Activated T-cell treated with anti-CD3 and anti-CD28 coated beads, Interleukin-2, amount 50 U/mL, for 4 hours (primary cell): ENCODE data around the gene EPB42. TPM values are rescaled to one million over a fixed set of nuclear protein-coding genes. Genes with fewer than 3 reads are reported as not detected.

Source experiments
- ATAC-seq, 2 donors: fragments of 200-7000 bp; cut with Tn5 transposase; one replicate each; pipeline ENCODE4 v1.10.0; 2021
- DNase-seq: peaks from one replicate; pipeline ENCODE4 v3.0.0-alpha.2; 2020
- H3K27me3 Mint-ChIP-seq: one replicate; pipeline ENCODE4 v1.8.0; 2021; ENCODE audit warnings: low read depth, mixed read lengths
- H3K36me3 Mint-ChIP-seq: one replicate; pipeline ENCODE4 v1.8.0; 2022; ENCODE audit warnings: mixed read lengths; ENCODE audit not compliant: insufficient read depth
- H3K4me1 Mint-ChIP-seq: one replicate; pipeline ENCODE4 v1.8.0; 2021; ENCODE audit warnings: low read depth, mixed read lengths
- H3K4me3 Mint-ChIP-seq: one replicate; pipeline ENCODE4 v1.8.0; 2021; ENCODE audit warnings: mild to moderate bottlenecking, moderate library complexity, mixed read lengths
- H3K9me3 Mint-ChIP-seq: one replicate; pipeline ENCODE4 v1.8.0; 2021; ENCODE audit warnings: mixed read lengths
- total RNA-seq, 3 donors: library from RNA; stranded (reverse); gene quantifications; one replicate each; pipeline ENCODE4 v1.2.1, GENCODE V29; 2021

The EPB42 gene
- total RNA-seq, 3 donors from 2014 or later: not detected

- Mint-ChIP-seq H3K4me3 (no peak overlapping the region), H3K9me3 (no peaks in the 10 kb centered on the region), H3K4me1 (peaks cover 16% of the 10 kb centered on the region), H3K36me3 (no peaks in the 10 kb centered on the region), H3K27me3 (peaks cover 6% of the 10 kb centered on the region)
- ATAC-seq (no peak), DNase-seq (no peak)
Measured at GRCh38 chr15:43250785-43251184, 30.0 kb upstream of the EPB42 start.

GRCh38 chr15:43249699-43250203 is 28.9 kb upstream of the EPB42 start:
- peaks cover 16% of the 10 kb centered on the region for H3K4me1 Mint-ChIP-seq
- DNase-seq (no peak), ATAC-seq (no peak)
- H3K36me3 Mint-ChIP-seq: no peaks in the 10 kb centered on the region
- no peaks in the 10 kb centered on the region for H3K9me3 Mint-ChIP-seq
- H3K4me3 Mint-ChIP-seq: no peak overlapping the region
- H3K27me3 Mint-ChIP-seq: peaks cover 5% of the 10 kb centered on the region

- no peak for ATAC-seq
- Mint-ChIP-seq H3K36me3 (no peaks in the 10 kb centered on the region), H3K4me1 (peaks cover 14% of the 10 kb centered on the region), H3K27me3 (peaks cover 2% of the 10 kb centered on the region), H3K4me3 (no peak overlapping the region), H3K9me3 (no peaks in the 10 kb centered on the region)
- DNase-seq: no peak
Measured at GRCh38 chr15:43249236-43249635, 28.4 kb upstream of the EPB42 start.

GRCh38 chr15:43246261-43246774 is 25.5 kb upstream of the EPB42 start:
- DNase-seq: no peak
- no peaks in the 10 kb centered on the region for H3K27me3 Mint-ChIP-seq
- no peak for ATAC-seq
- no peaks in the 10 kb centered on the region for H3K9me3 Mint-ChIP-seq
- no peaks in the 10 kb centered on the region for H3K36me3 Mint-ChIP-seq
- H3K4me3 Mint-ChIP-seq: no peak overlapping the region
- no peaks in the 10 kb centered on the region for H3K4me1 Mint-ChIP-seq

- Mint-ChIP-seq H3K9me3 (no peaks in the 10 kb centered on the region), H3K4me1 (no peaks in the 10 kb centered on the region), H3K27me3 (peaks cover 6% of the 10 kb centered on the region), H3K36me3 (no peaks in the 10 kb centered on the region), H3K4me3 (no peak overlapping the region)
- DNase-seq (no peak), ATAC-seq (no peak)
Measured at GRCh38 chr15:43244092-43244491, 23.3 kb upstream of the EPB42 start.

- Mint-ChIP-seq H3K4me3 (no peak overlapping the region), H3K4me1 (no peaks in the 10 kb centered on the region), H3K36me3 (no peaks in the 10 kb centered on the region), H3K9me3 (no peaks in the 10 kb centered on the region), H3K27me3 (peaks cover 9% of the 10 kb centered on the region)
- ATAC-seq (no peak), DNase-seq (no peak)
Measured at GRCh38 chr15:43243020-43243645, 22.3 kb upstream of the EPB42 start.

- no peaks in the 10 kb centered on the region for H3K36me3 Mint-ChIP-seq
- H3K4me1 Mint-ChIP-seq: no peaks in the 10 kb centered on the region
- peaks cover 14% of the 10 kb centered on the region for H3K27me3 Mint-ChIP-seq
- ATAC-seq (no peak), DNase-seq (no peak)
- no peak overlapping the region for H3K4me3 Mint-ChIP-seq
- H3K9me3 Mint-ChIP-seq: no peaks in the 10 kb centered on the region
Measured at GRCh38 chr15:43242616-43243015, 21.8 kb upstream of the EPB42 start.

- Mint-ChIP-seq H3K9me3 (no peaks in the 10 kb centered on the region), H3K36me3 (no peaks in the 10 kb centered on the region), H3K27me3 (peaks cover 15% of the 10 kb centered on the region), H3K4me3 (no peak overlapping the region), H3K4me1 (no peaks in the 10 kb centered on the region)
- no peak for ATAC-seq
- no peak for DNase-seq
Measured at GRCh38 chr15:43241100-43241499, 20.3 kb upstream of the EPB42 start.

GRCh38 chr15:43239732-43240491 is 19.1 kb upstream of the EPB42 start:
- H3K4me1 Mint-ChIP-seq: no peaks in the 10 kb centered on the region
- no peak overlapping the region for H3K4me3 Mint-ChIP-seq
- peaks cover 15% of the 10 kb centered on the region for H3K27me3 Mint-ChIP-seq
- H3K9me3 Mint-ChIP-seq: no peaks in the 10 kb centered on the region
- H3K36me3 Mint-ChIP-seq: no peaks in the 10 kb centered on the region
- ATAC-seq: peak in 1 of 2 donors; percentile 27
- no peak for DNase-seq

GRCh38 chr15:43238671-43239131 is 17.9 kb upstream of the EPB42 start:
- DNase-seq (no peak), ATAC-seq (no peak)
- Mint-ChIP-seq H3K9me3 (no peaks in the 10 kb centered on the region), H3K4me1 (no peaks in the 10 kb centered on the region), H3K36me3 (no peaks in the 10 kb centered on the region), H3K4me3 (no peak overlapping the region), H3K27me3 (peaks cover 15% of the 10 kb centered on the region)

- Mint-ChIP-seq H3K36me3 (no peaks in the 10 kb centered on the region), H3K27me3 (peaks cover 15% of the 10 kb centered on the region), H3K4me3 (no peak overlapping the region), H3K9me3 (no peaks in the 10 kb centered on the region), H3K4me1 (no peaks in the 10 kb centered on the region)
- no peak for ATAC-seq
- no peak for DNase-seq
Measured at GRCh38 chr15:43237842-43238470, 17.1 kb upstream of the EPB42 start.

- no peak for ATAC-seq
- H3K27me3 Mint-ChIP-seq: peaks cover 15% of the 10 kb centered on the region
- no peak overlapping the region for H3K4me3 Mint-ChIP-seq
- no peaks in the 10 kb centered on the region for H3K9me3 Mint-ChIP-seq
- no peak for DNase-seq
- H3K4me1 Mint-ChIP-seq: no peaks in the 10 kb centered on the region
- H3K36me3 Mint-ChIP-seq: no peaks in the 10 kb centered on the region
Measured at GRCh38 chr15:43235536-43235935, 14.7 kb upstream of the EPB42 start.

GRCh38 chr15:43232289-43232874 is 11.6 kb upstream of the EPB42 start:
- ATAC-seq (no peak), DNase-seq (no peak)
- Mint-ChIP-seq H3K4me1 (no peaks in the 10 kb centered on the region), H3K27me3 (peaks cover 2% of the 10 kb centered on the region), H3K9me3 (no peaks in the 10 kb centered on the region), H3K4me3 (no peak overlapping the region), H3K36me3 (no peaks in the 10 kb centered on the region)

GRCh38 chr15:43230640-43231115 is 9.9 kb upstream of the EPB42 start:
- Mint-ChIP-seq H3K9me3 (no peaks in the 10 kb centered on the region), H3K36me3 (no peaks in the 10 kb centered on the region), H3K4me1 (peaks cover 2% of the 10 kb centered on the region), H3K4me3 (no peak overlapping the region), H3K27me3 (peaks cover 5% of the 10 kb centered on the region)
- DNase-seq (no peak), ATAC-seq (no peak)
